ENCODE data around the gene GCA.

GRCh38 chr2:162330881-162331280 lies 13.1 kb upstream of the GCA start:
- TF ChIP-seq, protein P1, sequence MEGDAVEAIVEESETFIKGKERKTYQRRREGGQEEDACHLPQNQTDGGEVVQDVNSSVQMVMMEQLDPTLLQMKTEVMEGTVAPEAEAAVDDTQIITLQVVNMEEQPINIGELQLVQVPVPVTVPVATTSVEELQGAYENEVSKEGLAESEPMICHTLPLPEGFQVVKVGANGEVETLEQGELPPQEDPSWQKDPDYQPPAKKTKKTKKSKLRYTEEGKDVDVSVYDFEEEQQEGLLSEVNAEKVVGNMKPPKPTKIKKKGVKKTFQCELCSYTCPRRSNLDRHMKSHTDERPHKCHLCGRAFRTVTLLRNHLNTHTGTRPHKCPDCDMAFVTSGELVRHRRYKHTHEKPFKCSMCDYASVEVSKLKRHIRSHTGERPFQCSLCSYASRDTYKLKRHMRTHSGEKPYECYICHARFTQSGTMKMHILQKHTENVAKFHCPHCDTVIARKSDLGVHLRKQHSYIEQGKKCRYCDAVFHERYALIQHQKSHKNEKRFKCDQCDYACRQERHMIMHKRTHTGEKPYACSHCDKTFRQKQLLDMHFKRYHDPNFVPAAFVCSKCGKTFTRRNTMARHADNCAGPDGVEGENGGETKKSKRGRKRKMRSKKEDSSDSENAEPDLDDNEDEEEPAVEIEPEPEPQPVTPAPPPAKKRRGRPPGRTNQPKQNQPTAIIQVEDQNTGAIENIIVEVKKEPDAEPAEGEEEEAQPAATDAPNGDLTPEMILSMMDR (IDR thresholded peaks at IDR 0.05), result no peak
- TF ChIP-seq ZFX (IDR thresholded peaks at IDR 0.05; ENCODE audit: borderline replicate concordance), result no peak
